ENCODE results near the gene LEMD2. TPM values are rescaled to one million over a fixed set of nuclear protein-coding genes. Genes with fewer than 3 reads are reported as not detected.
A peak's percentile ranks its signal among the peaks of the same experiment; 100 is the strongest.

LEMD2 gene
- total and polyA plus RNA-seq, 9 donors, result 34.3 to 44.8 (median 40.3) TPM

- no peak overlapping the region for H3K27ac ChIP-seq (ENCODE audit: low read length)
- WGBS (ENCODE audit: insufficient coverage), result 77% methylated on average over 8 of the region's 15 CpGs
- H3K4me1 ChIP-seq (ENCODE audit: control insufficient read depth, insufficient read depth, low read length), result peaks cover 41% of the 10 kb centered on the region
- H3K4me3 ChIP-seq (ENCODE audit: low read length), result no peak overlapping the region
- no peaks in the 10 kb centered on the region for H3K27me3 ChIP-seq (ENCODE audit: control insufficient read depth, insufficient read depth, low read length)
- no peak for DNase-seq
- H3K9me3 ChIP-seq (replicated peaks; ENCODE audit: control insufficient read depth, low read depth, low read length), result no peaks in the 10 kb centered on the region
- no peaks in the 10 kb centered on the region for H3K36me3 ChIP-seq (ENCODE audit: control insufficient read depth, insufficient read depth, low read length)
Observed at GRCh38 chr6:33751771-33752645, 36.9 kb downstream of the LEMD2 start.

GRCh38 chr6:33750244-33750991 lies 38.5 kb downstream of the LEMD2 start:
- Histone ChIP-seq H3K36me3 (ENCODE audit: control insufficient read depth, insufficient read depth, low read length) (no peaks in the 10 kb centered on the region), H3K9me3 (replicated peaks; ENCODE audit: control insufficient read depth, low read depth, low read length) (no peaks in the 10 kb centered on the region), H3K27ac (ENCODE audit: low read length) (no peak overlapping the region), H3K4me1 (ENCODE audit: control insufficient read depth, insufficient read depth, low read length) (peaks cover 54% of the 10 kb centered on the region), H3K4me3 (ENCODE audit: low read length) (no peak overlapping the region), H3K27me3 (ENCODE audit: control insufficient read depth, insufficient read depth, low read length) (no peaks in the 10 kb centered on the region)
- no peak for DNase-seq
- WGBS (ENCODE audit: insufficient coverage), result 70% methylated on average over 6 of the region's 11 CpGs

DNA sequence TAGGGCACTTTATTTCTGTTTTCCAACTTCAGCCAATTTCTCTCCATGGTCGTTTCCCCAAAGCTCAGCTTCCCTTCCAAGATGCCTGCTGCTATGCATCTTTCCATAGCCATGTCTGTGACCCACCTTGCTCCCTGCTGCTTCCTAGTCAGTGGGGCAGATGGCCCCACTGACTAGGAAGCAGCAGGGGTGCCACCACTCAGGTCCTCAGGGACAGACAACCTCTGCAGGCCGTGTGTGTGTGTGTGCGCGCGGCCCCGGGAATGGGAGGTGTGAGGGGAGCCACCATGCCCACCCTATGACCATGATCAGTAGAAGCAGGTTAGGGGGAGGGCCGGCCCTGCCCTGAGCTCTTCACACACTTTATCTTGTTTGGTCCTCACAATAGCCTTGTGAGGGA lies 39.5 kb downstream of the LEMD2 start:
- H3K27ac ChIP-seq (ENCODE audit: low read length), result no peak overlapping the region
- no peak for DNase-seq
- H3K4me1 ChIP-seq (ENCODE audit: control insufficient read depth, insufficient read depth, low read length), result peaks cover 60% of the 10 kb centered on the region
- H3K9me3 ChIP-seq (replicated peaks; ENCODE audit: control insufficient read depth, low read depth, low read length), result no peaks in the 10 kb centered on the region
- no peaks in the 10 kb centered on the region for H3K36me3 ChIP-seq (ENCODE audit: control insufficient read depth, insufficient read depth, low read length)
- WGBS (ENCODE audit: insufficient coverage), result 57% methylated on average over 1 of the region's 7 CpGs
- no peak overlapping the region for H3K4me3 ChIP-seq (ENCODE audit: low read length)
- no peaks in the 10 kb centered on the region for H3K27me3 ChIP-seq (ENCODE audit: control insufficient read depth, insufficient read depth, low read length)

GRCh38 chr6:33748841-33749240 lies 40.1 kb downstream of the LEMD2 start:
- H3K36me3 ChIP-seq (ENCODE audit: control insufficient read depth, insufficient read depth, low read length), result no peaks in the 10 kb centered on the region
- DNase-seq, result peak; percentile 37
- H3K9me3 ChIP-seq (replicated peaks; ENCODE audit: control insufficient read depth, low read depth, low read length), result no peaks in the 10 kb centered on the region
- peak overlapping the region; percentile 29 for H3K27ac ChIP-seq (ENCODE audit: low read length)
- 68% methylated on average over 2 of the region's 4 CpGs for WGBS (ENCODE audit: insufficient coverage)
- no peak overlapping the region for H3K4me3 ChIP-seq (ENCODE audit: low read length)
- H3K4me1 ChIP-seq (ENCODE audit: control insufficient read depth, insufficient read depth, low read length), result peaks cover 64% of the 10 kb centered on the region
- no peaks in the 10 kb centered on the region for H3K27me3 ChIP-seq (ENCODE audit: control insufficient read depth, insufficient read depth, low read length)

- Histone ChIP-seq H3K27ac (ENCODE audit: low read length) (peak overlapping the region; percentile 96), H3K9me3 (replicated peaks; ENCODE audit: control insufficient read depth, low read depth, low read length) (no peaks in the 10 kb centered on the region), H3K4me1 (ENCODE audit: control insufficient read depth, insufficient read depth, low read length) (peaks cover 71% of the 10 kb centered on the region), H3K4me3 (ENCODE audit: low read length) (no peak overlapping the region), H3K27me3 (ENCODE audit: control insufficient read depth, insufficient read depth, low read length) (peaks cover 2% of the 10 kb centered on the region), H3K36me3 (ENCODE audit: control insufficient read depth, insufficient read depth, low read length) (no peaks in the 10 kb centered on the region)
- DNase-seq, result no peak
- 73% methylated on average over 4 of the region's 5 CpGs for WGBS (ENCODE audit: insufficient coverage)
Observed at GRCh38 chr6:33747823-33748222, 41.1 kb downstream of the LEMD2 start.

DNA sequence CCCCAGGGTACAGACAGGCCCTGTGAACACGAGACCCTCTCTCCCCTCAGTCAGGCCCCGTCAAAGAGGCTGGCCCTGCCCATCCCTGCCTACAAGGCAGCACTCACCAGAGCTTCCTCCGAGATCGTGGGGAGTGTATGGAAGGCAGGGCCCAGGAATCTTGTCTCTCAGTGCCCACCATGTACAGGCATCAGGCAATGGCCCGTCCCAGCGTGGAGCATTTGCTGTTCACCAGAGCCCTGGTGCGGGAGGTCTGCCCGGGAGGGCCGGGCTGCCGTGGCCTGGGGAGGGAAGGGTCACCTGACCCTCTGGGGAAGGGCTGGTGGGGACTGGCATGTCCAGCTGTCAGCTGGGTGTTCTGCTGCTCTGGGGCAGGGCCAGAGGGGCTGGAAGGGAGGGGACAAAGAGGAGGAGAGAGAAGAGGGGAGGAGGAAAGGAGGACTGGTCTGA lies 42.3 kb downstream of the LEMD2 start, which contains the start of gene IP6K3:
Gene IP6K3 (minus strand): TSS at position 255 of the 450 bp plus-strand sequence. CDS start 11,429 bp downstream, outside the sequence.
- Histone ChIP-seq H3K4me3 (ENCODE audit: low read length) (peak within 1 kb of the TSS; percentile 69), H3K4me1 (ENCODE audit: control insufficient read depth, insufficient read depth, low read length) (peaks cover 65% of the 10 kb centered on the region), H3K27ac (ENCODE audit: low read length) (peak within 1 kb of the TSS; percentile 96), H3K27me3 (ENCODE audit: control insufficient read depth, insufficient read depth, low read length) (peaks cover 4% of the 10 kb centered on the region), H3K9me3 (replicated peaks; ENCODE audit: control insufficient read depth, low read depth, low read length) (no peaks in the 10 kb centered on the region), H3K36me3 (ENCODE audit: control insufficient read depth, insufficient read depth, low read length) (no peaks in the 10 kb centered on the region)
- DNase-seq, result peak; percentile 85
- WGBS (ENCODE audit: insufficient coverage), result 37% methylated on average over 6 of the region's 10 CpGs

- Histone ChIP-seq H3K4me1 (ENCODE audit: control insufficient read depth, insufficient read depth, low read length) (peaks cover 64% of the 10 kb centered on the region), H3K27me3 (ENCODE audit: control insufficient read depth, insufficient read depth, low read length) (peaks cover 4% of the 10 kb centered on the region), H3K4me3 (ENCODE audit: low read length) (peak overlapping the region; percentile 69), H3K36me3 (ENCODE audit: control insufficient read depth, insufficient read depth, low read length) (no peaks in the 10 kb centered on the region), H3K9me3 (replicated peaks; ENCODE audit: control insufficient read depth, low read depth, low read length) (no peaks in the 10 kb centered on the region), H3K27ac (ENCODE audit: low read length) (peak overlapping the region; percentile 96)
- WGBS (ENCODE audit: insufficient coverage), result 34% methylated on average over 9 of the region's 14 CpGs
- peak; percentile 73 for DNase-seq
Observed at GRCh38 chr6:33746036-33746600, 42.8 kb downstream of the LEMD2 start.

GRCh38 chr6:33745548-33745947 lies 43.4 kb downstream of the LEMD2 start:
- no peaks in the 10 kb centered on the region for H3K36me3 ChIP-seq (ENCODE audit: control insufficient read depth, insufficient read depth, low read length)
- H3K4me3 ChIP-seq (ENCODE audit: low read length), result peak overlapping the region; percentile 69
- no peaks in the 10 kb centered on the region for H3K9me3 ChIP-seq (replicated peaks; ENCODE audit: control insufficient read depth, low read depth, low read length)
- H3K4me1 ChIP-seq (ENCODE audit: control insufficient read depth, insufficient read depth, low read length), result peaks cover 64% of the 10 kb centered on the region
- H3K27ac ChIP-seq (ENCODE audit: low read length), result peak overlapping the region; percentile 96
- WGBS (ENCODE audit: insufficient coverage), result 43% methylated on average over 3 of the region's 7 CpGs
- DNase-seq, result no peak
- peaks cover 4% of the 10 kb centered on the region for H3K27me3 ChIP-seq (ENCODE audit: control insufficient read depth, insufficient read depth, low read length)

GRCh38 chr6:33744895-33745546 lies 43.9 kb downstream of the LEMD2 start:
- Histone ChIP-seq H3K27ac (ENCODE audit: low read length) (peak overlapping the region; percentile 96), H3K36me3 (ENCODE audit: control insufficient read depth, insufficient read depth, low read length) (no peaks in the 10 kb centered on the region), H3K4me1 (ENCODE audit: control insufficient read depth, insufficient read depth, low read length) (peaks cover 68% of the 10 kb centered on the region), H3K4me3 (ENCODE audit: low read length) (peak overlapping the region; percentile 69), H3K9me3 (replicated peaks; ENCODE audit: control insufficient read depth, low read depth, low read length) (no peaks in the 10 kb centered on the region), H3K27me3 (ENCODE audit: control insufficient read depth, insufficient read depth, low read length) (peaks cover 6% of the 10 kb centered on the region)
- DNase-seq, result peak; percentile 41
- 35% methylated on average over 10 of the region's 13 CpGs for WGBS (ENCODE audit: insufficient coverage)

Data from muscle of leg (tissue), 11 donors.